Breast epithelium (tissue), 3 donors: ENCODE results near the gene BCAS1.

Experiments
- CTCF ChIP-seq, 3 donors: fragments of 450-650 bp; IDR thresholded peaks; one replicate each; pipeline ENCODE4 v1.5.1; 2016 to 2017; ENCODE audit warnings: antibody characterized with exemption in 3 of 3, mild to moderate bottlenecking in 3 of 3, moderate library complexity in 3 of 3
- POLR2A ChIP-seq: fragments of 450-650 bp; IDR thresholded peaks from one replicate; pipeline ENCODE4 v1.6.1; 2016; ENCODE audit warnings: antibody characterized with exemption, mild to moderate bottlenecking, moderate library complexity

- TF ChIP-seq CTCF (IDR thresholded peaks at IDR 0.05) (no peak), POLR2A (no peak)
These were observed 79.5 kb downstream of the BCAS1 start for GRCh38 chr20:53990768-53991450.
